Eye (tissue), 1 donor: Measurements from ENCODE around the gene ENPEP.
"Not testable (repeated sequence)": the region's sequence is repeated elsewhere in the genome, so short reads cannot be mapped to it uniquely, and the experiment has no call there.

Source experiments
- DNase-seq: peaks from one replicate; pipeline ENCODE4 v3.0.0-alpha.2; 2015

The ENPEP gene

GRCh38 chr4:110475881-110476818 is at the start of gene ENPEP:
Gene ENPEP (plus strand): TSS chr4:110476155. CDS start chr4:110476415, 260 bp downstream.
- DNase-seq = peak; percentile 54

- DNase-seq = not testable (repeated sequence)
Observed at GRCh38 chr4:110431805-110432204, 44.1 kb upstream of the ENPEP start.

- not testable (repeated sequence) for DNase-seq
Observed at GRCh38 chr4:110437292-110437691, 38.7 kb upstream of the ENPEP start.

- DNase-seq = not testable (repeated sequence)
Observed at GRCh38 chr4:110439209-110439608, 36.7 kb upstream of the ENPEP start.

GRCh38 chr4:110442309-110442708 is 33.6 kb upstream of the ENPEP start:
- no peak for DNase-seq

GRCh38 chr4:110442788-110443187 is 33.2 kb upstream of the ENPEP start:
- DNase-seq = no peak

- no peak for DNase-seq
Observed at GRCh38 chr4:110449947-110450346, 26.0 kb upstream of the ENPEP start.

GRCh38 chr4:110452546-110452945 is 23.4 kb upstream of the ENPEP start:
- DNase-seq = no peak

GRCh38 chr4:110454441-110454840 is 21.5 kb upstream of the ENPEP start:
- peak; percentile 28 for DNase-seq

- no peak for DNase-seq
Observed at GRCh38 chr4:110458494-110459266, 17.3 kb upstream of the ENPEP start.

GRCh38 chr4:110460074-110460746 is 15.7 kb upstream of the ENPEP start:
- DNase-seq = no peak

- DNase-seq = no peak
Observed at GRCh38 chr4:110467400-110467799, 8.6 kb upstream of the ENPEP start.

- DNase-seq = no peak
Observed at GRCh38 chr4:110472583-110473329, 3.2 kb upstream of the ENPEP start.

- peak; percentile 38 for DNase-seq
Observed at GRCh38 chr4:110474481-110474880, 1.5 kb upstream of the ENPEP start.

GRCh38 chr4:110475080-110475479 is 875 bp upstream of the ENPEP start:
- DNase-seq = not testable (repeated sequence)

- no peak for DNase-seq
Observed at GRCh38 chr4:110477836-110478235, 1.9 kb downstream of the ENPEP start.

- DNase-seq = peak; percentile 86
Observed at GRCh38 chr4:110480031-110480549, 4.1 kb downstream of the ENPEP start.

GRCh38 chr4:110480746-110481271 is 4.9 kb downstream of the ENPEP start:
- no peak for DNase-seq

GRCh38 chr4:110483516-110483915 is 7.6 kb downstream of the ENPEP start:
- DNase-seq = no peak

- no peak for DNase-seq
Observed at GRCh38 chr4:110484029-110484428, 8.1 kb downstream of the ENPEP start.

- DNase-seq = peak; percentile 36
Observed at GRCh38 chr4:110484767-110485166, 8.8 kb downstream of the ENPEP start.

- no peak for DNase-seq
Observed at GRCh38 chr4:110485452-110485851, 9.5 kb downstream of the ENPEP start.
